Measurements from ENCODE around the gene CROCC2.
A peak's percentile ranks its signal among the peaks of the same experiment; 100 is the strongest.

CROCC2 gene

DNA sequence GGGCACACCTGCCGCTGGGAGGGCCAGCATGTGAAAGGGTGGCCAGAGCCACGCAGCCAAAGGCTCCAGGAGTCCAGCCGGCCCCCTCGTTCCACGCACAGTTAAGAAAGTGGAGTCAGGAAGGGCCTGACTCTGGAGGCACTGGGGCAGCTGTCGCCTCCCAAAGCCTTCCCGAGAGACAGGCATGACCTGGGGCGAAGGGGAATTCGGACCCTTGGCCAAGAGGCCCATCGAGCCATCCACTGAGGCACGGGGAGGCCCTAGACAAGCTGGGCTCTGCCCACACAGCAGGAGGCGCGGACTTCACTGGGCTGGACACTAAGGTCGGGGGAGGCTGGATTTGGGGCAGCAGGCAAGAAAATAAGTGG, 53.8 kb downstream of the CROCC2 start:
- no peak for DNase-seq

DNA sequence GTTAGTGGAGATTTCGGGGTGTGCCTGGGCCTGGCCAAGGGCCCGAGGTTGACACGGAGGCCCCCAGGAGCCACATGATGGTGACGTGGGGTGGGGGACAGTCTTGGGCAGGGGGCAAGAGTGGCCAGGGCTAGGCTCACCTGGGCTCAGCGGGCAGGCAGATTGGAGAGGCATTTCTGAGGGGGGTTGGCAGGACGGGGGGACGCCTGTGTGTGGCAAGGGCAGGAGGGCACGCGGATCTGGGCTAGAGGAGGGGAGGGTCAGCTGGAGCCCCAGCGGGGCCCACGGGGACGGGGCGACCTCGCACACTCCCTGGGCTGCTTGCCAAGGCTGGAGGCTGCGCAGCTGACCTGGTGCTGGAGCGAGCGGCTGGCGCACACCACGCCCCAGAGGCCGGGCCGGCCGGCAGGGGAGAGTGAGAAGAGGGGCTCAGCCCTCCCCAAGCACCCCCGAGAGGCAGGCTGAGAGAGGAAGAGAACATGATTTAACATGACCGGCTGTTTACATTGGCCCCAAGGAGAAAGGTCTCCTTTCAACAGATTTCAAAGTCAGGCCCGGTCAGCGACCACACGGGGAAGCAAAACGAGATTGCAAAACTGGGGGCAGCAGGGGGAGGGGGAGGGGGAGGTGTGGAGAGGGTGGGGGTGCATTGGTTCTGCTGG, 54.3 kb downstream of the CROCC2 start:
- DNase-seq = peak; percentile 44 to 49

DNA sequence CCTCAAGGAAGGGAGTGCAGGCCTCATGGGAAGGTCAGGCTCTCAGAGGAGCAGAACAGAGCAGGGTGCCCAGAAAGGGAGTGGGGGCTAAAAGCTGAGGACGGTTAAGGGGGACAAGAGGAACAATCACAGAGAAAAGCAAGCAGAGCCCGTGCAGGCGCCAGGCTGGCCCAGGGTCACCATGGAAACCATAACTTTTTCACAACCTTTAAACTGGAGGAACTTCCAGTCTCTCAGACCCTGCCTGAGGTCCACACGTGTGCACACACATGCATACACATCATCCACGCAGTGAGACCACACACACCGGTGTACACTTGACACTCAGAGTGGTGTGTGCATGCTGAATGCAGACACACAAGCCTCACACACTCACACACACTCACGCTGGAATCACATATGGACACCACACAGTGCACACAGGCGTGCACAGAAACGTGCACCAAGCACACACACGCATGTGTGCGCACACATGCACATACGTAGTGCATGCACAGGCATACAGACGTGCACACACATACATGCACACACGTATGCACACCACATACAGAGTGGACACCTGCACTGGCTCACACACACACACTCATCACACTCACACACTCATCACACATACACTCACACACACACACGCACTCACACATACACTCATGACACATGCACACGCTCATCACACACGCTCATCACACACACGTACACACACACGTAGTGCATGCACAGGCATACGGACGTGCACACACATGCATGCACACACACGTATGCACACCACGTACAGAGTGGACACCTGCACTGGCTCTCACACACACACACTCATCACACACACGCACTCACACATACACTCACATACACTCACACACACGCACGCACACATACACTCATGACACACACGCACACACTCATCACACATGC, 55.1 kb downstream of the CROCC2 start:
- DNase-seq = peak; percentile 44 to 57

GRCh38 chr2:240961910-240962299, 55.8 kb downstream of the CROCC2 start:
- DNase-seq = no peak

DNA sequence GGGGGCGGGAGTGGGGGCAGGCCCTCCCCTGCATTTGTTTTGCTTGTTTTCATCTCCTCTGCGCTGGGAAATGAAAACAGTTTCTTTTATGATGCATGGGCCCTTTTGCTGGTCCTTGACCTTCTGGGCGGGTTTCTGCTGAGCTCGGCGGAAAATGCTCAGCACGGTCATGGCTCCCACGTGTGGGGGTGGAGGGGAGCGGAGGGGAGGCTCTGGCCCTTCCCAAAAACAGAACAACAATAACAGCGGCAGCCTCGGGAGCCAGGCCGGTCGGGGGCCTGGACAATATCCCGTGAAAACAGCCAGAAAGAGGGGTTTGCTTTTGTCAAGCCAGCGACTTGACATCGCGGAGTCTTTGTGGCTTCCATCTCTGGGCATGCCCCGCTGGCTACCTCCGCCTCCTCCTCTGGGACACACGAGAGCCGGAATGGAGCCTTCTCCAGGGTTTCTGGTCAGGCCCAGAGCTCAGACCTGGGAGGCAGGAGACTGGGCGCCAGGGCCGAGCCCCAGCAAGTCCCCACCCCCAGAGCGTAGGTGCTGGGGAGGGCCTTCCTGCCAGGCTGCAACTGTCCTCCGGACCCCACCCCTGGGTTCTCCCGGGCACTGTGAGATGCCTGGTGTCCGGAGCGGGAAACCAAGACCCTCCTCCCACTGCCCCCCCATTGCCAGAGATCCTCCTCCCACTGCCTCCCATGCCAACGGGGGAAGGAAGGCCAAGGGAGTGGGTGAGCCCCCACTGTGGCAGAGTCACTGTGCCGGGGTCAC, 56.3 kb downstream of the CROCC2 start:
- no peak for DNase-seq

- no peak for DNase-seq
Observed at GRCh38 chr2:240963065-240963867, 57.1 kb downstream of the CROCC2 start.

GRCh38 chr2:240963868-240964703, 58.0 kb downstream of the CROCC2 start:
- DNase-seq = no peak

GRCh38 chr2:240964704-240965295, 58.7 kb downstream of the CROCC2 start:
- no peak for DNase-seq

DNA sequence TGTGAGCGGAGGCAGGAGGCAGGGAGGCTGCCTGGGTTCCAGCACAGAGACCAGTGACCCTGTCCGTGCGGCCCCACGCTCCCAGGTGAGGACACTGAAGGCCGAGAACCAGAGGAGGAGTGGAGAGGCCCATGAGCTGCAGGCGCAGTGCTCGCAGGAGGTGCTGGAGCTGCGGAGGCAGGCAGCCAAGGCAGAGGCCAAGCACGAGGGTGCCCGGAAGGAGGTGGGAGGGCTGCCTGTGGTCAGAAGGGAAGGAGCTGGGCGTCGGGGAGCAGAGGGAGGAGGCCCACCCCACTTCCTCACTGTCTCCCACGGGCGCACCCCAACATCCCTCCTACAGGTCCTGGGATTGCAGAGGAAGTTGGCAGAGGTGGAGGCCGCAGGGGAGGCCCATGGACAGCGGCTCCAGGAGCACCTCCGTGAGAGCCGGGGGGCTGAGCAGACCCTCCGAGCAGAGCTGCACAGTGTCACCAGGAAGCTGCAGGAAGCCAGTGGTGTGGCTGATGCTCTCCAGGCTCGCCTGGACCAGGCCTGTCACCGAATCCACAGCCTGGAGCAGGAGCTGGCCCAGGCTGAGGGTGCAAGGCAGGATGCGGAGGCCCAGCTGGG, 59.3 kb downstream of the CROCC2 start:
- DNase-seq = peak; percentile 70 to 76

DNA sequence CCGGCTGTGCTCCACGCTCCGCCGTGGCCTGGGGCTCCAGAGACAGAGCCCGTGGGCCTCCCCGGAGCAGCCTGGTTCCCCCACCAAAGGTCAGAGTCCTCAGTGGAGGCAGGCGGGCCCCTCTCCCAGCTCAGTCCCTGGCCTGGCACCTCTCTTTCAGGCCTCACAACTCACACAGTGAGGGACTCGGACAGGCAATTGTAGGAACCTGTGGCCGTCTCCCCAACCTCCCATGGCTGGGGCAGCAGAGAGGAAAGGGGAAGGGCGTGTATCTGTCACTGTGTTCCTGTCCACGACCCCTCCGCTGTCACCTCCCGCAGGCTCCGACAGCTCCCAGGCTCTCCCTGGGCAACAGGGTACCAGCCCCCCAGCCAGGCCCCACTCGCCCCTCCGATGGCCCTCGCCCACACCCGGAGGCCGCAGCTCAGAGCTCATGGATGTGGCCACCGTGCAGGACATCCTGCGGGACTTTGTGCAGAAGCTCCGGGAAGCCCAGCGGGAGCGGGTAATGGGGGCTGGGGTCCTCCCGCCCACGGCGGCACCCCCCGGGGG, 59.8 kb downstream of the CROCC2 start:
- no peak for DNase-seq

DNA sequence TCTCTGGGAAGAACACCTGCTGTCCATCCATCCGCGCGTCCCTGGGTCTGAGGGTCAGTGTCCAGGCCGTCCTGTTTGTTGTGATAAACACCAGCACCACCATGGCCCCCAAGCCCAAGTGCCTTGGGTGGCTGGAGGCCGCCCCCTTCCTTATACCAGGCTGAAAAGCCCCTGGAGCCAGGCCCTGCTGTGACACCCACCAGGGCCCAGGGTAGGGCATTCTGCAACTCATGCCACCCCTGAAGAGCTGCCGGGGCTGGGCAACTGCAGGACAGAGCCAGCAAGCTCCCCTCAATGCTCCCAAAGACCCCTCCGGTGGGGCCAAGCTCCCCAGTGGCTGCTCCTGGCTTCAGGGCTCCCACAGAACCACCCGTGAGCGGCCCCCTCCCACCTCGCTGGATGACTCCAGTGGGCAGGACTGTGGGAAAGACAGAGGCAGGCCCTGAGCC, 60.3 kb downstream of the CROCC2 start:
- no peak for DNase-seq

DNA sequence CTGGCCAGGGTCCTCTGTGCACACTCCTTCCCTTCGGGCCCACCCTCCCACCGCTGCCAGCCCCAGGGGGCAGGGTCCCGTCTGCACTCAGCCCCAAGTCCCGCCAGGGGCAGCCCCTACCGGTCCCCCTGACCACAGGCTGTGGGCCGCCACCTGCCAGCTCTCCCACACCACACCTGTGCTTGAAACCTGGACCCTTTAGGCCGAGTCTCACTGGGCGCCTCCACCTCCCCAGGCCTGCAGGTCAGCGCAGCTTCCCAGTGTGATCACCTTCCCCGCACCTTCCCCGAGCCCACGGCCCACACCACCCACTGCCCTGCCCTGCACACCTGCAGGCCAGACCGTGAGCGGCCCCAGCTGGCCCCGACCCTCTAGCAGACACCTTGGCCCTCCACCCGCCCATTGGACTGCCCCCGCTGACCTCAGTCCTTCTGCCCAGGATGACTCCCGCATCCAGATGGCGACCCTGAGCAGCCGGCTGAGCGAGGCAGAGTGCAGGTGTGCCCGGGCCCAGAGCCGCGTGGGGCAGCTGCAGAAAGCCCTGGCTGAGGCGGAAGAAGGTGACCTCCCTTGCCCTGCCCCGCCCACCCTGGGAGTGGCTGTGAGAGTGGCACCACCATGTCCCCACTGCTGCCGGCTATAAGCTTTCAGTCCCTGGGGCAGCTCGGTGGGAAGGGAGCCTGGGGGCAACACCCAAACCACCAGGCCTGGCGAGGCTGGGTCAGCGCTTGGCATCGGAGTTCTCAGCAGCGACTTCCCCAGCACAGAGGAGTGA, 61.0 kb downstream of the CROCC2 start:
- no peak for DNase-seq

GRCh38 chr2:240967681-240968621, 61.8 kb downstream of the CROCC2 start:
- DNase-seq = no peak

DNA sequence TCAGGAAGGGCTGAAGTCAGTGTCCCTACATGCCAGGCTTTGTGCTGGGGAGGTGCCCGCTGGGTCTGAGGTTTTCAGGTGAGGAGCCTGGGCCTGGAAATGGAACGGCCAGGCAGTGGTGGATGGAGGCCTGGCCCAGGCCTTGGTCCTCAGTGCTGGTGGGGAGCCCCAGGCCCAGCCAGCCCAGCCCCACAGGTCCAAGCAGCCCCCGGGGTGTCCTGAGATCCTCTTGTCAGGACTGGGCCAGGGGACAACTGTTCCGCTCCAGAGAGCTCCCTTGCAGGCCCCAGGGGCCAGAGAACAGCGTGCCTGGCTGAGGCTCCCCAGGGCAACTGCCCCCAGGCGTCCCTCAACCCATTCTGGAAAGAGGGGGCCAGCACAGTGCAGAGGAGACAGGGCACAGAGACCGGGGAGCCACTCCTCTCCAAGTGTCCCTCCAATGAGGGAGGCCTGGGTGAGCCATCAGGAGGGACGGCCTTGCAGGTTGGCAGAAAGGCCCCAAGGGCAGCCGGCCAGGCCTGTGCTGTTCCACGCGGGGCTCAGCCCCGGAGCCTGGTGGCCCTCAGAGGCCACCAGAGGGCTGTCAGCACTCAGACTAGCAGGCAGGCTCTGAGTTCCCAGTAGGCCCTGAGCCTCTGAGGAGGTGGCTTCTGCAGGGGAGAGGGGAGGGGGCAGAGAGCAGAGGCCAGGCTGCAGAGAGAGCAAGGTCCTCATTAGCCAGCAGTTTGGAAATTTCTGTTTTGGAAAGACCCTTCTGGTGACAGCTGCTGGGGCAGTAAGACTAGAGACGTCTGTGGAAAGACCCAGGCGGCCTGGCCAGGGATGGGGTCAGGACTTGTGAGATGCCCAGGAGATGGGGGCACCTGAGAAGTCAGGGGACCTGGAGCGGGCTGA, 62.8 kb downstream of the CROCC2 start:
- DNase-seq = no peak

DNA sequence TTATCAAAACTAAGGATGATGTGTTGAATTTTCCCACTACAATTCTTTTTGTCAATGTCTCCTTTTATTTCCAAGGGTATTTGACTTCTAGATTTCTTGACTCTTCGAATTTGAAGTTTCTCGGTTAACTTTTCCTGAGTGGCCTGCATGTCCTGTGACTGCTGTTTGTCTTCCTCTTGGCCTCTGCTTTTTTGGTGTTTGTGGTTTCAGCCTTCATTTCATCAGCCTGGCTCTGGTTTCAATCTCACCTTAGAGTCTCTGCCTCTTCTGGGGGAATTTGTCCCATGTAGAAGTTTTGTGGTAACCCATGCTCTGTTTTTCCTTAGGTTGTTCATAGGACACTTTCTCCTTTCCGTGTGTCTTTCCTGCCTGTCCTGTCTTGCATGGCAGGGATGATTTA, 64.0 kb downstream of the CROCC2 start:
- no peak for DNase-seq

DNA sequence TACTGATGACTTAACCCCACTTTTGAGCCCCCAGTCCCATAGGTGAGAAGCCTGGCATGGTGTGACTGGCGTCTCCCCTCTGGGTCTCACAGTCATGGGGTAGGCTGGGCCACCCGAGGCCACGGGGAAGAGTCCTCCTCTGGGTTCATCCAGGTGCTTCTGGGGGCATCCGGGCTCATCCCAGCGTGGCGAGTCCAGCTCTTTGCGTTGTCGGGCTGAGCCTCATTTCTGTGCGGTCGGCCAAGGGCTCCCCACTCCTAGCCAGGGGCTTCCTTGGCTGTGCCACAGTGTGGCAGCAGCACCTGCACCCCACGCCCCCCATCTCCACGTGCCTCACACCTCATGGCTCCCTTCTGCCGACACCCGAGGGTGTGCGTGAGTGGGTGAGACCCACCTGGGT, 64.7 kb downstream of the CROCC2 start:
- DNase-seq = no peak

GRCh38 chr2:240972201-240972600, 66.1 kb downstream of the CROCC2 start:
- DNase-seq = no peak

Measured in Kasumi-1 (cell line).